Upper lobe of left lung (tissue), 4 donors: ENCODE data around the gene DBET.
"Not testable (repeated sequence)": the region's sequence is repeated elsewhere in the genome, so short reads cannot be mapped to it uniquely, and the experiment has no call there.

Experiments used
- CTCF ChIP-seq, 6 experiments: fragments of 450-650 bp in 4 of 6; fragments of 200-600 bp in 2 of 6; sonication (generic) in 2 of 6; IDR thresholded peaks; one replicate each; pipeline ENCODE4 v1.5.1; 2016 to 2019; ENCODE audit warnings: antibody characterized with exemption in 6 of 6
- POLR2A ChIP-seq, 4 donors: fragments of 450-650 bp; IDR thresholded peaks; one replicate each; pipeline ENCODE4 v1.5.1; 2016 to 2017; ENCODE audit warnings: antibody characterized with exemption in 4 of 4, mild to moderate bottlenecking in 2 of 4

- TF ChIP-seq CTCF, POLR2A (IDR thresholded peaks at IDR 0.05): not testable (repeated sequence)
These were observed 44.3 kb upstream of the DBET start for GRCh38 chr4:190019859-190020463.
